ENCODE measurements around the gene USP15. TPM values are rescaled to one million over a fixed set of nuclear protein-coding genes. Genes with fewer than 3 reads are reported as not detected.

Gene USP15
- polyA plus RNA-seq, 4 donors, result 33.9 to 60.8 (median 54.1) TPM

GRCh38 chr12:62379026-62379722, 119.0 kb downstream of the USP15 start:
- H3K27ac ChIP-seq (ENCODE audit: low read depth in 1 of 3, low read length in 2 of 3), result no peak overlapping the region
- H3K4me1 ChIP-seq (ENCODE audit: control insufficient read depth in 3 of 3, insufficient read depth in 2 of 3, low read depth in 1 of 3, low read length in 2 of 3), result no peaks in the 10 kb centered on the region
- no peaks in the 10 kb centered on the region for H3K27me3 ChIP-seq (ENCODE audit: control insufficient read depth in 3 of 3, insufficient read depth in 3 of 3, low read length in 3 of 3)
- WGBS, 3 donors, result 83 to 93% (median 87%) methylated on average over 2 of the region's 2 CpGs
- no peak for DNase-seq
- H3K36me3 ChIP-seq (ENCODE audit: control insufficient read depth in 3 of 3, insufficient read depth in 2 of 3, low read depth in 1 of 3, low read length in 3 of 3), result peaks cover 0 to 4% (median 2%) of the 10 kb centered on the region in 3 donors
- no peak for FAIRE-seq
- no peak overlapping the region for H3K4me3 ChIP-seq (ENCODE audit: low read depth in 1 of 3, low read length in 3 of 3)
- no peaks in the 10 kb centered on the region for H3K9me3 ChIP-seq (ENCODE audit: control insufficient read depth in 2 of 2, insufficient read depth in 1 of 2, low read depth in 1 of 2, low read length in 1 of 2)

DNA sequence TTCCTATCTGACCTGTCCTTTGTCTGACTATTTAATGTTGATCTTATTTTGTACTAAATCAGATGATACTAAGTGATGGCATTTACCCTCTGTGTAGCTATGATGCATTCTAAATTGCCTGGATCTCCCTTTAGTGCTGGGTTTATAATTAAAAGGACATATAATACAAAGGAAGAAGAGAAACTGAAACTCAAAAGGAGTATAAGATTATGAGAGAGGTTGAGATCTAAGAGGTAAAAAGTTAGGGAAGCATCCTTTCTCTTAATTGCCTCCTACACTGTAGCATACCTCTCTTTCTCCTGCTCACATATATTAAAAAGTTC, 119.5 kb downstream of the USP15 start:
- Histone ChIP-seq H3K4me3 (ENCODE audit: low read depth in 1 of 3, low read length in 3 of 3) (no peak overlapping the region), H3K9me3 (ENCODE audit: control insufficient read depth in 2 of 2, insufficient read depth in 1 of 2, low read depth in 1 of 2, low read length in 1 of 2) (no peaks in the 10 kb centered on the region), H3K36me3 (ENCODE audit: control insufficient read depth in 3 of 3, insufficient read depth in 2 of 3, low read depth in 1 of 3, low read length in 3 of 3) (peaks cover 0 to 4% (median 2%) of the 10 kb centered on the region in 3 donors), H3K27ac (ENCODE audit: low read depth in 1 of 3, low read length in 2 of 3) (no peak overlapping the region), H3K27me3 (ENCODE audit: control insufficient read depth in 3 of 3, insufficient read depth in 3 of 3, low read length in 3 of 3) (no peaks in the 10 kb centered on the region), H3K4me1 (ENCODE audit: control insufficient read depth in 3 of 3, insufficient read depth in 2 of 3, low read depth in 1 of 3, low read length in 2 of 3) (no peaks in the 10 kb centered on the region)
- FAIRE-seq, result no peak
- no peak for DNase-seq

GRCh38 chr12:62382526-62382925, 122.3 kb downstream of the USP15 start:
- FAIRE-seq, result no peak
- Histone ChIP-seq H3K27me3 (ENCODE audit: control insufficient read depth in 3 of 3, insufficient read depth in 3 of 3, low read length in 3 of 3) (no peaks in the 10 kb centered on the region), H3K4me3 (ENCODE audit: low read depth in 1 of 3, low read length in 3 of 3) (no peak overlapping the region), H3K4me1 (ENCODE audit: control insufficient read depth in 3 of 3, insufficient read depth in 2 of 3, low read depth in 1 of 3, low read length in 2 of 3) (no peaks in the 10 kb centered on the region), H3K36me3 (ENCODE audit: control insufficient read depth in 3 of 3, insufficient read depth in 2 of 3, low read depth in 1 of 3, low read length in 3 of 3) (peaks cover 0 to 4% (median 2%) of the 10 kb centered on the region in 3 donors), H3K9me3 (ENCODE audit: control insufficient read depth in 2 of 2, insufficient read depth in 1 of 2, low read depth in 1 of 2, low read length in 1 of 2) (no peaks in the 10 kb centered on the region), H3K27ac (ENCODE audit: low read depth in 1 of 3, low read length in 2 of 3) (no peak overlapping the region)
- WGBS, 3 donors, result 93 to 96% (median 94%) methylated on average over 2 of the region's 2 CpGs
- DNase-seq, result no peak

GRCh38 chr12:62396750-62397149, 136.5 kb downstream of the USP15 start:
- Histone ChIP-seq H3K27me3 (ENCODE audit: control insufficient read depth in 3 of 3, insufficient read depth in 3 of 3, low read length in 3 of 3) (no peaks in the 10 kb centered on the region), H3K4me3 (ENCODE audit: low read depth in 1 of 3, low read length in 3 of 3) (no peak overlapping the region), H3K36me3 (ENCODE audit: control insufficient read depth in 3 of 3, insufficient read depth in 2 of 3, low read depth in 1 of 3, low read length in 3 of 3) (peaks cover 2 to 19% (median 12%) of the 10 kb centered on the region in 3 donors), H3K9me3 (ENCODE audit: control insufficient read depth in 2 of 2, insufficient read depth in 1 of 2, low read depth in 1 of 2, low read length in 1 of 2) (no peaks in the 10 kb centered on the region), H3K4me1 (ENCODE audit: control insufficient read depth in 3 of 3, insufficient read depth in 2 of 3, low read depth in 1 of 3, low read length in 2 of 3) (no peaks in the 10 kb centered on the region), H3K27ac (ENCODE audit: low read depth in 1 of 3, low read length in 2 of 3) (no peak overlapping the region)
- 67 to 84% (median 83%) methylated on average over 4 of the region's 4 CpGs for WGBS, 3 donors
- DNase-seq, result no peak
- no peak for FAIRE-seq

GRCh38 chr12:62400135-62400534, 139.9 kb downstream of the USP15 start:
- H3K27ac ChIP-seq (ENCODE audit: low read depth in 1 of 3, low read length in 2 of 3), result no peak overlapping the region
- H3K4me1 ChIP-seq (ENCODE audit: control insufficient read depth in 3 of 3, insufficient read depth in 2 of 3, low read depth in 1 of 3, low read length in 2 of 3), result no peaks in the 10 kb centered on the region
- H3K9me3 ChIP-seq (ENCODE audit: control insufficient read depth in 2 of 2, insufficient read depth in 1 of 2, low read depth in 1 of 2, low read length in 1 of 2), result no peaks in the 10 kb centered on the region
- no peak overlapping the region for H3K4me3 ChIP-seq (ENCODE audit: low read depth in 1 of 3, low read length in 3 of 3)
- H3K27me3 ChIP-seq (ENCODE audit: control insufficient read depth in 3 of 3, insufficient read depth in 3 of 3, low read length in 3 of 3), result no peaks in the 10 kb centered on the region
- FAIRE-seq (no peak), DNase-seq (no peak)
- H3K36me3 ChIP-seq (ENCODE audit: control insufficient read depth in 3 of 3, insufficient read depth in 2 of 3, low read depth in 1 of 3, low read length in 3 of 3), result peaks cover 0 to 14% (median 10%) of the 10 kb centered on the region in 3 donors
- 89 to 92% (median 90%) methylated on average over 2 of the region's 2 CpGs for WGBS, 3 donors

GRCh38 chr12:62401631-62402030, 141.4 kb downstream of the USP15 start:
- no peak overlapping the region for H3K4me3 ChIP-seq (ENCODE audit: low read depth in 1 of 3, low read length in 3 of 3)
- no peak overlapping the region for H3K27ac ChIP-seq (ENCODE audit: low read depth in 1 of 3, low read length in 2 of 3)
- H3K27me3 ChIP-seq (ENCODE audit: control insufficient read depth in 3 of 3, insufficient read depth in 3 of 3, low read length in 3 of 3), result no peaks in the 10 kb centered on the region
- DNase-seq (no peak), FAIRE-seq (no peak)
- 81 to 88% (median 83%) methylated on average over 3 of the region's 3 CpGs for WGBS, 3 donors
- H3K9me3 ChIP-seq (ENCODE audit: control insufficient read depth in 2 of 2, insufficient read depth in 1 of 2, low read depth in 1 of 2, low read length in 1 of 2), result no peaks in the 10 kb centered on the region
- H3K36me3 ChIP-seq (ENCODE audit: control insufficient read depth in 3 of 3, insufficient read depth in 2 of 3, low read depth in 1 of 3, low read length in 3 of 3), result peaks cover 0 to 11% (median 8%) of the 10 kb centered on the region in 3 donors
- H3K4me1 ChIP-seq (ENCODE audit: control insufficient read depth in 3 of 3, insufficient read depth in 2 of 3, low read depth in 1 of 3, low read length in 2 of 3), result no peaks in the 10 kb centered on the region

DNA sequence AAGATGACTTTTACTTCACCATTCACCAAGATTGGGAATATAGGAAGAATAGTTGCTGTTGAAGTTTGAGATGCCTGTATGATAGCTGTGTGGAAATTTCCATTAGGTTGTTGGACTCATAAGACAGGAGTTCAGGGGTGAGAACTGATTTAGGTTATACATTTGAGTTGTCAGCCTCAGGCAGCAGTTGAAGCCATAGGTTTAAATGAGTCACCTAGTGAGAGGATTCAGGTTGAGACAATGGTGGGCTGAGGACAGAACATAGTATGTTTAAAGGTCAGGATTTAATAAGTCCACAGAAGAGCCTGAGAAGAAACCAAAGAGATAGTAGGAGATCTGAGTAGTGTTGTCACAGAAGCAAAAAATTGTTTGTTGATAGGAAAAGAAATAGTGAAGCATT, 142.8 kb downstream of the USP15 start:
- FAIRE-seq (no peak), DNase-seq (no peak)
- Histone ChIP-seq H3K9me3 (ENCODE audit: control insufficient read depth in 2 of 2, insufficient read depth in 1 of 2, low read depth in 1 of 2, low read length in 1 of 2) (no peaks in the 10 kb centered on the region), H3K4me1 (ENCODE audit: control insufficient read depth in 3 of 3, insufficient read depth in 2 of 3, low read depth in 1 of 3, low read length in 2 of 3) (no peaks in the 10 kb centered on the region), H3K27ac (ENCODE audit: low read depth in 1 of 3, low read length in 2 of 3) (no peak overlapping the region), H3K4me3 (ENCODE audit: low read depth in 1 of 3, low read length in 3 of 3) (no peak overlapping the region), H3K36me3 (ENCODE audit: control insufficient read depth in 3 of 3, insufficient read depth in 2 of 3, low read depth in 1 of 3, low read length in 3 of 3) (peaks cover 0 to 9% (median 4%) of the 10 kb centered on the region in 3 donors), H3K27me3 (ENCODE audit: control insufficient read depth in 3 of 3, insufficient read depth in 3 of 3, low read length in 3 of 3) (no peaks in the 10 kb centered on the region)

DNA sequence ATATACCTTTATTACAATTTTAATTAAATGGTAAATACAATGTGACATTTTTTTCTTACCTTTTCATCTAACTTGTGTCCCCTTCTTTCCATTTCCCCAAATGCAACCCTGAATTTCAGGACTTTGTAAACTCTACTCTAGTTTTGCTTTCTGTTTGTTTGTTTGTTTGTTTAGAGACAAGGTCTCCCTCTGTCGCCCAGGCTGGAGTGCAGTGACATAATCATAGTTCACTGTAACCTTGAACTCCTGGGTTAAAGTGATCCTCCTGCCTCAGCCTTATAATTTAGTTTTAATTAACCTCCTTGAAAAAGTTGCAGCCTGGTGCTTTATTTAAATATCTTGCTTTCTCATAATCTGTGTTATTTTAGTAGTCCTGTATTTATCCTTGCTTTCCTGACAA, 147.4 kb downstream of the USP15 start:
- FAIRE-seq, result no peak
- WGBS, 3 donors, result 56 to 75% (median 66%) methylated on average over 1 of the region's 1 CpG

DNA sequence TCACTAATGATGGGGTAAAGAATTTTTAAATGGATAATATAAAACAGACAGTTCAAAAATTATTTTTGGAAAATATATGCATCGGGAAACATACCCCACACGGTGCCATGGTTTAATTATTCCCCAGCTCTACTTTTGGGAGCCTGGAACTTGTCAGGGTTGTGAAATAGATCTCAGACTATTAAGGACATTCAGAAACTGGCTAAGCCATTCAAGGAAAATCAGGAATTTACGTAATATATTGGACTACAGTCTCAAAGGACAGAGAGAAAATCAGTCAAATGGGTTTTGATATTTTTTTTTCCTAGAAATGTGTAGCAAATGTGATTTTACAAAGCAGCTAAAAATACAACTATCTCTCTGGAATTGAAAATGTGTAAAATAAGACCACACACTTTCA, 148.9 kb downstream of the USP15 start:
- Histone ChIP-seq H3K9me3 (ENCODE audit: control insufficient read depth in 2 of 2, insufficient read depth in 1 of 2, low read depth in 1 of 2, low read length in 1 of 2) (no peaks in the 10 kb centered on the region), H3K27ac (ENCODE audit: low read depth in 1 of 3, low read length in 2 of 3) (no peak overlapping the region), H3K4me3 (ENCODE audit: low read depth in 1 of 3, low read length in 3 of 3) (no peak overlapping the region), H3K4me1 (ENCODE audit: control insufficient read depth in 3 of 3, insufficient read depth in 2 of 3, low read depth in 1 of 3, low read length in 2 of 3) (no peaks in the 10 kb centered on the region), H3K36me3 (ENCODE audit: control insufficient read depth in 3 of 3, insufficient read depth in 2 of 3, low read depth in 1 of 3, low read length in 3 of 3) (peaks cover 0 to 7% (median 3%) of the 10 kb centered on the region in 3 donors), H3K27me3 (ENCODE audit: control insufficient read depth in 3 of 3, insufficient read depth in 3 of 3, low read length in 3 of 3) (no peaks in the 10 kb centered on the region)
- 91 to 100% (median 92%) methylated on average over 3 of the region's 3 CpGs for WGBS, 3 donors
- FAIRE-seq, result no peak
- no peak for DNase-seq

More for the DNA sequence above, 147.4 kb downstream of the USP15 start:
- Histone ChIP-seq H3K4me1 (ENCODE audit: control insufficient read depth in 3 of 3, insufficient read depth in 2 of 3, low read depth in 1 of 3, low read length in 2 of 3) (no peaks in the 10 kb centered on the region), H3K27me3 (ENCODE audit: control insufficient read depth in 3 of 3, insufficient read depth in 3 of 3, low read length in 3 of 3) (no peaks in the 10 kb centered on the region), H3K27ac (ENCODE audit: low read depth in 1 of 3, low read length in 2 of 3) (no peak overlapping the region), H3K36me3 (ENCODE audit: control insufficient read depth in 3 of 3, insufficient read depth in 2 of 3, low read depth in 1 of 3, low read length in 3 of 3) (peaks cover 0 to 8% (median 3%) of the 10 kb centered on the region in 3 donors), H3K4me3 (ENCODE audit: low read depth in 1 of 3, low read length in 3 of 3) (no peak overlapping the region), H3K9me3 (ENCODE audit: control insufficient read depth in 2 of 2, insufficient read depth in 1 of 2, low read depth in 1 of 2, low read length in 1 of 2) (no peaks in the 10 kb centered on the region)
- DNase-seq, result no peak

Data from small intestine (tissue), 7 donors.